Karpas-422 (cell line): ENCODE data around the gene CSPG5. TPM values are rescaled to one million over a fixed set of nuclear protein-coding genes. Genes with fewer than 3 reads are reported as not detected.

ENCODE experiments used
- DNase-seq: peaks from one replicate; pipeline ENCODE4 v3.0.0-alpha.2; 2015
- H2AFZ ChIP-seq: fragments of 200-600 bp; sonication (generic); 2 replicates; pipeline ENCODE4 v1.6.1; 2014; ENCODE audit warnings: antibody characterized with exemption, low read length, mixed read lengths
- H3K27ac ChIP-seq: fragments of 200-600 bp; sonication (generic); 2 replicates; pipeline ENCODE4 v1.5.1; 2014; ENCODE audit warnings: mild to moderate bottlenecking, low read length, moderate library complexity
- H3K27me3 ChIP-seq: fragments of 200-600 bp; sonication (generic); 2 replicates; pipeline ENCODE4 v1.6.1; 2014; ENCODE audit warnings: low read length, mixed read lengths
- H3K36me3 ChIP-seq: fragments of 200-600 bp; sonication (generic); 2 replicates; pipeline ENCODE4 v1.6.1; 2014; ENCODE audit warnings: low read length, mixed read lengths; ENCODE audit not compliant: insufficient read depth
- H3K4me1 ChIP-seq: fragments of 200-600 bp; sonication (generic); 2 replicates; pipeline ENCODE4 v1.6.1; 2014; ENCODE audit warnings: mild to moderate bottlenecking, low read length, mixed read lengths
- H3K4me2 ChIP-seq: fragments of 200-600 bp; sonication (generic); 2 replicates; pipeline ENCODE4 v1.6.1; 2014; ENCODE audit warnings: low read length, low read depth, mild to moderate bottlenecking; ENCODE audit not compliant: poor library complexity, severe bottlenecking
- H3K4me3 ChIP-seq: fragments of 200-600 bp; sonication (generic); 2 replicates; pipeline ENCODE4 v1.5.1; 2014; ENCODE audit warnings: mild to moderate bottlenecking, antibody characterized with exemption, low read length, mixed read lengths
- H3K79me2 ChIP-seq: fragments of 200-600 bp; sonication (generic); 2 replicates; pipeline ENCODE4 v1.6.1; 2014; ENCODE audit warnings: mild to moderate bottlenecking, low read length, mixed read lengths
- H3K9ac ChIP-seq: fragments of 200-600 bp; sonication (generic); 2 replicates; pipeline ENCODE4 v1.6.0; 2014; ENCODE audit warnings: low read length
- H3K9me2 ChIP-seq: fragments of 200-600 bp; sonication (generic), shearing (Covaris generic); replicated peaks from 2 replicates; pipeline ENCODE4 v1.6.0; 2014; ENCODE audit warnings: mild to moderate bottlenecking, low read length, moderate library complexity; ENCODE audit not compliant: insufficient read depth
- H3K9me3 ChIP-seq: fragments of 300-700, 200-600 bp; sonication (generic); 2 replicates; pipeline ENCODE4 v1.6.1; 2014; ENCODE audit warnings: low read length, mixed read lengths
- H4K20me1 ChIP-seq: fragments of 200-600 bp; sonication (generic); 2 replicates; pipeline ENCODE4 v1.6.1; 2014; ENCODE audit warnings: mild to moderate bottlenecking, antibody characterized with exemption, low read length, low read depth; ENCODE audit not compliant: insufficient read depth
- total RNA-seq: library from RNA; depleted of rRNA; stranded (reverse); fragments of >200 nt; shearing (Covaris generic); gene quantifications from 2 replicates; pipeline ENCODE4 v1.2.3, GENCODE V29; 2014; ENCODE audit warnings: low replicate concordance; rRNA removed

The CSPG5 gene, protein sequence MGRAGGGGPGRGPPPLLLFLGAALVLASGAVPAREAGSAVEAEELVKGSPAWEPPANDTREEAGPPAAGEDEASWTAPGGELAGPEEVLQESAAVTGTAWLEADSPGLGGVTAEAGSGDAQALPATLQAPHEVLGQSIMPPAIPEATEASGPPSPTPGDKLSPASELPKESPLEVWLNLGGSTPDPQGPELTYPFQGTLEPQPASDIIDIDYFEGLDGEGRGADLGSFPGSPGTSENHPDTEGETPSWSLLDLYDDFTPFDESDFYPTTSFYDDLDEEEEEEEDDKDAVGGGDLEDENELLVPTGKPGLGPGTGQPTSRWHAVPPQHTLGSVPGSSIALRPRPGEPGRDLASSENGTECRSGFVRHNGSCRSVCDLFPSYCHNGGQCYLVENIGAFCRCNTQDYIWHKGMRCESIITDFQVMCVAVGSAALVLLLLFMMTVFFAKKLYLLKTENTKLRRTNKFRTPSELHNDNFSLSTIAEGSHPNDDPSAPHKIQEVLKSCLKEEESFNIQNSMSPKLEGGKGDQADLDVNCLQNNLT
- total RNA-seq = 0.04 and 1.5 TPM in 2 replicates

DNA sequence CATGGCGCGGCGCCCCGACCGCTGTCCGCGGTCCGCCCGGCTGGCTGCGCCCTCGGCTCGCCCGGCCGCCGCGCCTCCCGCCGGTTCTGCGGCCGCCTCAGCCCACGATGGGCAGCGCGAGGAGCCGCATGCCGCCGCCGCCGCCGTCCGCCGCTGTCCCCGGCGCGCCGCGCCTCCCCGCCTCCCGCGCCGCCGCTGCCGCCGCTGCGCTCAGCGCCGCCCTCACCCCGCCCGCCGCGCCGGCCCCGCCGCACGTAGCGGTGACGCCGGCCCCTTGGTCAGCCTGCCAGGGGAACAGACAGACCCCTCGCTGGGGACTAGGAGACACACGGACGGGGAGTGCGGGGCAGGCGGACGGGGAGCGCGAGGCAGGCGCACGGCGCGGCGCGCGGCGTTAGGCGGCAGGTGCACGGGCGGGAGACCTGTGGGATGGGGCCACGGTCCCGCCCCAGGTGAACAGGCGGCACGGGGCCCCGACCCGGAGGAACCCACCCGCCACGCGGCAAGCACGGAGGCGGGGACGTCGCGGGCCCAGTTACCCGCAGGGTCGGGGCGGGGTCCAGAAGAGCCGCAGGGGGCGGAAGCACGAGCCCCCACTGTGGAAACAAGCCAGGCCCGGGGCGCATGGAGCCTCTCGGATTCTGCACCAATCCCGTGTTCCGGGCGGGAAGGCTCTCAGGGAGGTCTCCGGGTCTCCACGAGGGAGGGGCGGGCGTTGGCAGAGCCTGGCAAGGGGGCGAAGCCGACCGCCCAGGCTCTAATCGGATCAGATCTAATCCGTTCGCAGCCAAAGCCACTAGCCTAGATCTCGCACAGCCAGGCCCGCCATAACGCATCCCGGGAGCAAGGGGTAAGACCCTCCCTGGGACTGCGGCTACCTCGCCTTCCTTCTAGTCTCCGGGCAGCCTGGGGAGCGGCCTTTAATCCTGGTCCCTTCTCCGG, at the start of gene CSPG5:
Gene CSPG5, minus strand, starts transcription at position 175 of the 942 bp plus-strand sequence. Its CDS starts 172 bp downstream, at position 3.
- H3K9ac ChIP-seq = no peak within 1 kb of the TSS
- H2AFZ ChIP-seq = no peak within 1 kb of the TSS
- no peaks in the 10 kb centered on the region for H3K27me3 ChIP-seq
- peak within 1 kb of the TSS; percentile 42 for H3K4me2 ChIP-seq
- DNase-seq = no peak
- H3K36me3 ChIP-seq = no peaks in the 10 kb centered on the region
- H4K20me1 ChIP-seq = no peaks in the 10 kb centered on the region
- H3K27ac ChIP-seq = no peak within 1 kb of the TSS
- H3K9me3 ChIP-seq = no peaks in the 10 kb centered on the region
- H3K4me1 ChIP-seq = peaks cover 2% of the 10 kb centered on the region
- no peaks in the 10 kb centered on the region for H3K79me2 ChIP-seq
- H3K9me2 ChIP-seq = no peaks in the 10 kb centered on the region
- no peak within 1 kb of the TSS for H3K4me3 ChIP-seq

DNA sequence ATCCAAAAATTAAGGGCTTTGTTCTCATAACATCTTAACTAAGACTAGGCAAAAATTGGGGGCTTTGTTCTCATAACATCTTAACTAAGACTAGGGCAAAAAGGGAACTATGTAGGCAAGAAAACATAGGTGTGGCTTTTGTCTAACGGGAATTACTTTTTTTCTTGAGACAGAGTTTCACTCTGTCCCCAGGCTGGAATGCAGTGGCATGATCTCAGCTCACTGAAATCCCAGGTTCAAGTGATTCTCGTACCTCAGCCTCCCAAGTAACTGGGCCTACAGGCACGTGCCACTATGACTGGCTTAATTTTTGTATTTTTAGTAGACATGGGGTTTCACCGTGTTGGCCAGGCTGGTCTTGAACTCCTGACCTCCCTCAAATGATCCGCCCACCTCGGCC, 49.8 kb upstream of the CSPG5 start:
- Histone ChIP-seq H3K36me3 (peaks cover 51% of the 10 kb centered on the region; the same call in 1 of the 2 replicates), H3K27me3 (no peaks in the 10 kb centered on the region), H3K79me2 (peaks cover 31% of the 10 kb centered on the region), H3K4me1 (peaks cover 5% of the 10 kb centered on the region), H3K9ac (no peak overlapping the region), H3K4me2 (no peak overlapping the region), H3K9me2 (no peaks in the 10 kb centered on the region), H3K9me3 (no peaks in the 10 kb centered on the region), H4K20me1 (no peaks in the 10 kb centered on the region), H2AFZ (no peak overlapping the region), H3K4me3 (no peak overlapping the region), H3K27ac (no peak overlapping the region)
- DNase-seq = no peak

DNA sequence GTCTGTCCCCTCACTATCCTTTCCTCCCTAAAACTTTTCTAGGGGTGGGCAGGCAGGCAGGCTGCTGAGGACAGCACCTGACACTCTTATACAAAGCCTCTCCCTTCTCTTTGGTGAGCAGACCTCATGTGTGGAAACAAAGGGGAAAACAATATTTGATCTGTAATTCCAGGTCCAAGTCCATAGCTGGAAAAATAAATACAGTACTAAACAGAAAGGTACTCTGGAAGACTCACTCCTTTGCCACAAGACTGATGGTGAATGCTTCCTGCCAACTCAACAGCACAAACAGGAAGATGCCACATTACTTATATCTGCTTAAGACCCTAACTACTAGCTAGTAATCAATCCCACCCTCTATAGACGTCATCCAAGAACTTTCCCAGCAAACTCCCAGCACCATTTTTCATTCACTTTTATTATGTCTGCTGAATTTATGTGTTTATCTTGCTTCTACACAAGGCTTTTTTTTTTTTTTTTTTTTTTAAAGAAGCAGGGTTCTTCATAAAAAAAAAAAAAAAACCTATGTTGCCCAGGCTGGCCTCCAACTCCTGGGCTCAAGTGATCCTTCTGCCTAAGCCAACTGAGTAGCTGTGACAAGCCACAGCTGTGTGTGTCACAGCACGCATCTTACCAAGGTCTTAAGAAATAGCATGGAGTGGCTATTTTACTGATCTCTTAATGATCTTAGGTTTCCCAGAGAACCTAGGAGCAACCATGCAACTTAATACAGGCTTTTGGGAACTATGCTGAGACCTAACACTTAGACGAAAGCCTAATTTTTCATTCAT, 44.2 kb upstream of the CSPG5 start:
- no peak overlapping the region for H2AFZ ChIP-seq

DNA sequence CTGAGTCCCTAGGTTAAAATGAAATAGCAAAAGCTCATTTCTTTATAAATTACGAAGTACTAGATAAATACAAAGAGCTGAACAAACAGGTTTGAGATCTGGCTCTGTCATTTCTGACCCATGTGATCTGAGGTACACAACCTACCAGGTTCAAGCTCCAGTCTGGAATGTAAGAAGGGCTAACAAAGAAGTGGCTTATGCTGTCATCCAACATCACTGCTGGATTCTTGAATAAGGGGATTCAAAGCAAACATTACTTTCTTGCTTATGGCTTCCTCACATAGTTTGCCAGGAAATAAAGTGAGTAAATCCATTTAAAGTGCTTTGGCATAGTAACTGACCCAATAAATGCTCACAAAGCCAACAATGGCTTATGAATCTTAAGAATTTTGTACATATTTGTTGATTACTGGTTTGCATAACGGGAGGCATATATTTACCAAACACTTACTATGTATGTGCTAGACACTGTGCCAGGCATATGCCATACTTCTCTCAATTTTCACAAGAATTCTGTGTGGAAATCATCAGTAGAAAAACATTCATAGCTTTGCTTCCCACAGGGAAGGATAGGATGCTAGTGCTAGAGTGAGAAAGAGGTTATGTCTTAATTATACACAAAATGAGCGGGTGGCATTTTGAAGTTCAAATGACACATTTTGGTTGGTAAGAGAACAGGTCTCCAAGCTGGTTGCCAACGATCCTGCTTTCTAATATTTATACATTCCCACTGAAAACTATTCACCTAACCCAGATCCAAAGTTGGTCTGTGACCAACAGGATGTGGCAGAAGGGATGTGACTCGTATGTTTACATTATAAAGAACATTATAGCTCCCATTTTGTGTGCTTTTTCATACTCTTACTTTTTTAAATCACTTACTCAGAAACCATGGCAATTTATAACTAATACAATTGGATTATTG, 38.7 kb upstream of the CSPG5 start:
- Histone ChIP-seq H3K27me3 (no peaks in the 10 kb centered on the region), H3K36me3 (peaks cover 50% of the 10 kb centered on the region), H3K9me2 (no peaks in the 10 kb centered on the region), H3K4me3 (no peak overlapping the region), H4K20me1 (no peaks in the 10 kb centered on the region), H3K4me1 (peaks cover 44% of the 10 kb centered on the region), H3K9me3 (no peaks in the 10 kb centered on the region), H2AFZ (no peak overlapping the region), H3K27ac (no peak overlapping the region), H3K79me2 (peaks cover 20% of the 10 kb centered on the region), H3K4me2 (no peak overlapping the region), H3K9ac (no peak overlapping the region)
- no peak for DNase-seq

More for the DNA sequence above, 44.2 kb upstream of the CSPG5 start:
- Histone ChIP-seq H3K27ac (peak overlapping the region; percentile 59), H3K9me3 (no peaks in the 10 kb centered on the region), H3K4me2 (peak overlapping the region; percentile 11), H4K20me1 (no peaks in the 10 kb centered on the region), H3K4me1 (peaks cover 22% of the 10 kb centered on the region), H3K9me2 (no peaks in the 10 kb centered on the region), H3K36me3 (peaks cover 48% of the 10 kb centered on the region; the same call in 1 of the 2 replicates), H3K9ac (no peak overlapping the region; the same call in 1 of the 2 replicates), H3K4me3 (no peak overlapping the region), H3K79me2 (peaks cover 34% of the 10 kb centered on the region), H3K27me3 (no peaks in the 10 kb centered on the region)
- DNase-seq = no peak

DNA sequence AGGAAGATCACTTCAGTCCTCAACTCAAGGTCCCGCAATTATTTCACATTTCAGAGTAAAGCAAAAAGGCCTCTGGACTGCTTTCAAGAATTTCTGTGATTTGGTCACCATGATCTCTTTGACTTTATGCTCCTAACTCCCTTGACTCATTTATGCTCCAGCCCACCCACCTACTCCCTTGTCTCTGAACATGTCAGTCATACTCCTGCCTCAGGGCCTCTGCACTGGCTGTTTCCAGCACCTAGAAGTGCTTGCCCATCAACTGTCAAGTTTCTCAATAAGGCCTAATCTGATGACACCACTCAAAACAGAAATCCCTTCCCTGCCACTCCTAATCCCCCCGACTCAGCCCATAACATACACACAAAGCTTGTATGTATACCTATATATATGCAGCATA, 36.1 kb upstream of the CSPG5 start:
- Histone ChIP-seq H3K9ac (no peak overlapping the region), H3K79me2 (peaks cover 24% of the 10 kb centered on the region), H3K27ac (peak overlapping the region; percentile 76), H3K4me2 (peak overlapping the region; percentile 57), H3K27me3 (no peaks in the 10 kb centered on the region), H3K4me3 (no peak overlapping the region), H3K4me1 (peaks cover 39% of the 10 kb centered on the region), H2AFZ (no peak overlapping the region), H3K9me2 (no peaks in the 10 kb centered on the region), H3K36me3 (peaks cover 49% of the 10 kb centered on the region), H3K9me3 (no peaks in the 10 kb centered on the region), H4K20me1 (no peaks in the 10 kb centered on the region)
- DNase-seq = no peak

DNA sequence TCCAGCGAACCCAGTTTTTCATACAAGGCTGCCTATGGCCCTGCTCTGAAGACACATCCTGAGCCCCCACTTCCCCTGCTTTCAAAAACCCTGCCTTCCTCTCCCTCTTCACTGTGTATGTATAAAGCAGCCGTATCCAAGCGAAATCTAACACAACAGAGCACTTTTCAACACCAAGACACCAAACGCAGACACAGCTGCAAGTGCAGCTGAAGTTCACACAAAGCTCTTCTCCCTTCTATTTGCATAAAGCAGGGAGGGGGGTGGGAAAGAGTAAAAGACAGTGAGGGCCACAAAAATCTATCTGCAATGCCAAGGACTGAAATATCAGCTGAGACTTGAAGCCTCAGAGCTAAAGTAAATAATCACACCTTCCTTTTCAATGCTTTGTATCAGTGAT, 35.1 kb upstream of the CSPG5 start:
- peak overlapping the region; percentile 57 for H3K4me2 ChIP-seq
- no peaks in the 10 kb centered on the region for H3K9me3 ChIP-seq
- H3K9me2 ChIP-seq = no peaks in the 10 kb centered on the region
- peak overlapping the region; percentile 22 for H3K9ac ChIP-seq
- no peak overlapping the region for H2AFZ ChIP-seq
- peak overlapping the region; percentile 76 for H3K27ac ChIP-seq
- peaks cover 43% of the 10 kb centered on the region for H3K36me3 ChIP-seq
- no peak overlapping the region; the same call in 1 of the 2 replicates for H3K4me3 ChIP-seq
- DNase-seq = peak; percentile 74
- peaks cover 39% of the 10 kb centered on the region for H3K4me1 ChIP-seq
- peaks cover 22% of the 10 kb centered on the region for H3K79me2 ChIP-seq
- no peaks in the 10 kb centered on the region for H3K27me3 ChIP-seq
- no peaks in the 10 kb centered on the region for H4K20me1 ChIP-seq

DNA sequence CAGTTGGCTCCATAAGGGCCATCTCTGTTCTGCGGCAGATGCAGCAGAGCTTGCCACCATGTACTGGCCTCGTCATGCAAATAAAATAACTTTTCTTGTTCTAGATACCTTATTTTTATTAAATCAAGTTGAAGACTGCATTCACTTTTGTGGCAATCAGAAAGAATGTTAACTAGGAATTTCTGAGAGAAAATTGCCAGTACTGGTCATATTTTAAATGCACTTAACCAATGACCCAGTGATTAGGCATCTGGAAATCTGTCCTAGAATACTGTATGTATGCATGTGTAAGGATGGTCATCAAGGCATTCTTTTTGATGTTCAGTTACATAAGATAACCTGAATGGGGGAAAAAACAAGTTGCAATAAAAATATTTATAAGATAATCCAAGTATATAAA, 34.2 kb upstream of the CSPG5 start:
- Histone ChIP-seq H3K79me2 (peaks cover 22% of the 10 kb centered on the region), H3K4me1 (peaks cover 39% of the 10 kb centered on the region), H3K4me2 (no peak overlapping the region), H3K9me3 (no peaks in the 10 kb centered on the region), H3K27ac (0 out of 2 replicates have a peak overlapping the region, but pooled peaks have one; percentile 76), H3K9ac (no peak overlapping the region), H3K27me3 (no peaks in the 10 kb centered on the region), H3K4me3 (no peak overlapping the region), H3K36me3 (peaks cover 39% of the 10 kb centered on the region), H2AFZ (no peak overlapping the region), H3K9me2 (no peaks in the 10 kb centered on the region), H4K20me1 (no peaks in the 10 kb centered on the region)
- no peak for DNase-seq
